Adrenal gland (tissue), 5 donors: ENCODE data around the gene RNU4-1.

Experiments
- CTCF ChIP-seq, 6 experiments: fragments of 450-650 bp in 4 of 6; fragments of 200-600 bp in 2 of 6; sonication (generic) in 1 of 6; IDR thresholded peaks; 1 replicate in 5 of 6; 2 replicates in 1 of 6; pipeline versions ENCODE4 v1.5.1 to v1.8.0; 2016 to 2021; ENCODE audit warnings: antibody characterized with exemption in 6 of 6, mild to moderate bottlenecking in 2 of 6, moderate library complexity in 1 of 6
- POLR2A ChIP-seq, 2 donors: fragments of 450-650 bp; IDR thresholded peaks; one replicate each; pipeline ENCODE4 v1.6.1; 2017; ENCODE audit warnings: antibody characterized with exemption in 2 of 2, mild to moderate bottlenecking in 2 of 2, moderate library complexity in 1 of 2
- donor health status: DM: no; HTN: no; CAD: no.

GRCh38 chr12:120260607-120261006 is 32.4 kb downstream of the RNU4-1 start:
- no peak for TF ChIP-seq CTCF (IDR thresholded peaks at IDR 0.05)
- TF ChIP-seq POLR2A (IDR thresholded peaks at IDR 0.05), result no peak
